Measurements from ENCODE around the gene TMEM147. TPM values are rescaled to one million over a fixed set of nuclear protein-coding genes. Genes with fewer than 3 reads are reported as not detected.

The TMEM147 gene
- polyA plus RNA-seq (2011; rRNA removed) = 335 and 446 TPM in 2 replicates
- 741 and 749 TPM in 2 replicates for polyA plus RNA-seq (2012; cell fraction: cytosol; rRNA removed)
- polyA plus RNA-seq (2012; cell fraction: nucleus; rRNA removed) = 488 and 490 TPM in 2 replicates
- polyA plus RNA-seq (2017; fragmentation: RNase III; extraction: RNeasy Plus Mini Kit Qiagen cat#74134 plus additional on column Dnase treatment) = 257 to 282 TPM (median 257 TPM) in 3 replicates
- polyA minus RNA-seq (2011; rRNA and poly(A)+ RNA removed) = 346 and 499 TPM in 2 replicates

- Histone ChIP-seq H3K9me3 (no peaks in the 10 kb centered on the region), H3K4me2 (peak within 1 kb of the TSS; percentile 85), H3K4me1 (peaks cover 14% of the 10 kb centered on the region), H3K4me3 (peak within 1 kb of the TSS; percentile 86), H3K27ac (peak within 1 kb of the TSS; percentile 88 to 93)
- CTCF ChIA-PET = interaction anchor here (0.8 to 2.6 kb wide), 5 partner anchors 11 to 37 kb away, joined by 3 to 24 read pairs (median 6); no protein-coding TSS in a partner anchor
- WGBS (ENCODE audit: missing lambda C conversion rate) = 1% methylated on average over 85 of the region's 85 CpGs
- ATAC-seq (peak; percentile 88 to 95), DNase-seq (ENCODE audit: low read depth in 1 of 2, low spot score in 1 of 2) (peak; percentile 95 to 100), FAIRE-seq (no peak)
- POLR2A ChIA-PET = interaction anchor here (0.6 kb wide), 1 partner anchor 103 kb away, joined by 3 read pairs; the partner anchor contains the start of gene COX6B1
- TF ChIP-seq TFCP2L1 (CRISPR knock-in tag; IDR thresholded peaks at IDR 0.05) = 0 out of 2 replicates have a peak, but pooled peaks have one; percentile 52
- TF ChIP-seq TP53 (CRISPR knock-in tag; IDR thresholded peaks at IDR 0.05) = no peak
- peak; percentile 60 for TF ChIP-seq KDM5A (IDR thresholded peaks at IDR 0.05)
- 0 out of 2 replicates have a peak, but pooled peaks have one; percentile 17 for TF ChIP-seq ELK1 (IDR thresholded peaks at IDR 0.05; ENCODE audit: low read depth, low read length)
- no peak for TF ChIP-seq ZC3H11A (IDR thresholded peaks at IDR 0.05)
- TF ChIP-seq PHF8 (IDR thresholded peaks at IDR 0.05; ENCODE audit: borderline replicate concordance, low read depth) = peak; percentile 94
- peak; percentile 68 for TF ChIP-seq E2F6 (IDR thresholded peaks at IDR 0.05; ENCODE audit: borderline replicate concordance, low read depth)
- no peak; the same call in 2 of the 3 replicates for TF ChIP-seq SMC3 (IDR thresholded peaks at IDR 0.05)
- no peak for TF ChIP-seq GATA3 (IDR thresholded peaks at IDR 0.05; ENCODE audit: borderline replicate concordance)
- TF ChIP-seq HMGXB4 (CRISPR knock-in tag; IDR thresholded peaks at IDR 0.05; ENCODE audit: borderline replicate concordance) = no peak; the same call in 1 of the 2 replicates
- no peak for TF ChIP-seq CHD4 (IDR thresholded peaks at IDR 0.05; ENCODE audit: borderline replicate concordance)
- no peak for TF ChIP-seq RCOR1 (IDR thresholded peaks at IDR 0.05; ENCODE audit: low read depth, low read length)
- TF ChIP-seq FOSB (CRISPR knock-in tag; IDR thresholded peaks at IDR 0.05) = no peak
- no peak for TF ChIP-seq FOXS1 (CRISPR knock-in tag; IDR thresholded peaks at IDR 0.05)
- no peak for TF ChIP-seq CBX2 (IDR thresholded peaks at IDR 0.05; ENCODE audit: borderline replicate concordance, low read depth)
- TF ChIP-seq ESRRA (IDR thresholded peaks at IDR 0.05; ENCODE audit: borderline replicate concordance, low read length) = peak; percentile 5; the same call in 1 of the 2 replicates
- TF ChIP-seq HDAC2 (IDR thresholded peaks at IDR 0.05) = no peak
- no peak for TF ChIP-seq SREBF2 (IDR thresholded peaks at IDR 0.05)
- TF ChIP-seq USF2 (IDR thresholded peaks at IDR 0.05) = peak; percentile 79
- no peak for TF ChIP-seq HES2 (IDR thresholded peaks at IDR 0.05)
- peak; percentile 88 for TF ChIP-seq MYC (IDR thresholded peaks at IDR 0.05; ENCODE audit: borderline replicate concordance, low read length)
- 0 out of 4 replicates have a peak, but pooled peaks of 1 of the 2 experiments have one; percentile 11 for TF ChIP-seq CEBPB (IDR thresholded peaks at IDR 0.05)
- TF ChIP-seq RNF2 (IDR thresholded peaks at IDR 0.05; ENCODE audit: borderline replicate concordance, low read depth) = no peak
- TF ChIP-seq CBX8 (IDR thresholded peaks at IDR 0.05) = no peak
- no peak for TF ChIP-seq BHLHE40 (IDR thresholded peaks at IDR 0.05; ENCODE audit: low read depth, low read length)
- TF ChIP-seq RARB (CRISPR knock-in tag; IDR thresholded peaks at IDR 0.05) = no peak
- peak; percentile 86 for TF ChIP-seq RFX5 (IDR thresholded peaks at IDR 0.05)
- TF ChIP-seq MAZ (IDR thresholded peaks at IDR 0.05; ENCODE audit: borderline replicate concordance, low read depth, low read length) = no peak
- TF ChIP-seq ZFP36 (IDR thresholded peaks at IDR 0.05; ENCODE audit: borderline replicate concordance, partially characterized antibody) = no peak
- no peak for TF ChIP-seq KDM1A (IDR thresholded peaks at IDR 0.05; ENCODE audit: low read depth)
- no peak for TF ChIP-seq ZSCAN20 (CRISPR knock-in tag; IDR thresholded peaks at IDR 0.05)
- TF ChIP-seq MAX (IDR thresholded peaks at IDR 0.05) = peak; percentile 96
- TF ChIP-seq PBX3 (IDR thresholded peaks at IDR 0.05) = peak; percentile 44; the same call in 1 of the 2 replicates
- TF ChIP-seq CHD2 (IDR thresholded peaks at IDR 0.05; ENCODE audit: low read length, partially characterized antibody) = no peak
Measured at GRCh38 chr19:35545001-35545854, at the start of gene TMEM147. Gene TMEM147, plus strand, starts transcription at chr19:35545626. Its CDS starts 114 bp downstream, at chr19:35545740.
